ENCODE data around the gene SYNJ1. TPM values are rescaled to one million over a fixed set of nuclear protein-coding genes. Genes with fewer than 3 reads are reported as not detected.
"Not testable (repeated sequence)": the region's sequence is repeated elsewhere in the genome, so short reads cannot be mapped to it uniquely, and the experiment has no call there.

The SYNJ1 gene
- total RNA-seq, 1 donor from 2014 or later = 6.7 TPM

GRCh38 chr21:32626621-32627196 is 101.1 kb downstream of the SYNJ1 start:
- no peak for ATAC-seq
- no peak for DNase-seq (ENCODE audit: low spot score)

GRCh38 chr21:32618218-32618617 is 109.6 kb downstream of the SYNJ1 start:
- not testable (repeated sequence) for DNase-seq (ENCODE audit: low spot score); ATAC-seq

GRCh38 chr21:32613436-32614043 is 114.3 kb downstream of the SYNJ1 start:
- no peak for ATAC-seq
- DNase-seq (ENCODE audit: low spot score) = no peak

GRCh38 chr21:32612999-32613337 is 114.8 kb downstream of the SYNJ1 start:
- DNase-seq (ENCODE audit: low spot score) (no peak), ATAC-seq (peak; percentile 27)

GRCh38 chr21:32612075-32612998 is 115.5 kb downstream of the SYNJ1 start, which contains the start of gene CFAP298:
Gene CFAP298 (minus strand): TSS chr21:32612377. CDS start chr21:32612243, 134 bp downstream.
- DNase-seq (ENCODE audit: low spot score) (peak; percentile 90), ATAC-seq (peak; percentile 93)

- DNase-seq (ENCODE audit: low spot score) (no peak), ATAC-seq (peak; percentile 28)
These were observed 116.3 kb downstream of the SYNJ1 start for GRCh38 chr21:32611471-32611997.

- not testable (repeated sequence) for DNase-seq (ENCODE audit: low spot score); ATAC-seq
These were observed 116.9 kb downstream of the SYNJ1 start for GRCh38 chr21:32610940-32611339.

- DNase-seq (ENCODE audit: low spot score) (no peak), ATAC-seq (no peak)
These were observed 119.0 kb downstream of the SYNJ1 start for GRCh38 chr21:32608851-32609250.

- ATAC-seq (no peak), DNase-seq (ENCODE audit: low spot score) (no peak)
These were observed 122.3 kb downstream of the SYNJ1 start for GRCh38 chr21:32605469-32605868.

GRCh38 chr21:32604464-32604863 is 123.3 kb downstream of the SYNJ1 start:
- no peak for ATAC-seq
- no peak for DNase-seq (ENCODE audit: low spot score)

- no peak for ATAC-seq
- DNase-seq (ENCODE audit: low spot score) = no peak
These were observed 124.7 kb downstream of the SYNJ1 start for GRCh38 chr21:32603131-32603530.

- no peak for ATAC-seq
- DNase-seq (ENCODE audit: low spot score) = no peak
These were observed 125.7 kb downstream of the SYNJ1 start for GRCh38 chr21:32602099-32602498.

GRCh38 chr21:32599526-32599925 is 128.3 kb downstream of the SYNJ1 start:
- ATAC-seq (no peak), DNase-seq (ENCODE audit: low spot score) (no peak)

- ATAC-seq (no peak), DNase-seq (ENCODE audit: low spot score) (no peak)
These were observed 128.7 kb downstream of the SYNJ1 start for GRCh38 chr21:32599091-32599490.

- no peak for ATAC-seq
- no peak for DNase-seq (ENCODE audit: low spot score)
These were observed 130.6 kb downstream of the SYNJ1 start for GRCh38 chr21:32597205-32597604.

GRCh38 chr21:32595431-32595830 is 132.4 kb downstream of the SYNJ1 start:
- ATAC-seq (no peak), DNase-seq (ENCODE audit: low spot score) (no peak)

GRCh38 chr21:32593690-32594089 is 134.1 kb downstream of the SYNJ1 start:
- DNase-seq (ENCODE audit: low spot score) = no peak
- ATAC-seq = no peak

- ATAC-seq = peak; percentile 93
- DNase-seq (ENCODE audit: low spot score) = peak; percentile 83
These were observed 134.8 kb downstream of the SYNJ1 start for GRCh38 chr21:32592929-32593502.

- no peak for ATAC-seq
These were observed 137.7 kb downstream of the SYNJ1 start for GRCh38 chr21:32590130-32590529.

GRCh38 chr21:32587651-32588050 is 140.2 kb downstream of the SYNJ1 start:
- ATAC-seq = no peak

More at GRCh38 chr21:32590130-32590529, 137.7 kb downstream of the SYNJ1 start:
- DNase-seq (ENCODE audit: low spot score) = no peak

GRCh38 chr21:32587120-32587519 is 140.7 kb downstream of the SYNJ1 start:
- DNase-seq (ENCODE audit: low spot score) = no peak
- ATAC-seq = no peak

More at GRCh38 chr21:32587651-32588050, 140.2 kb downstream of the SYNJ1 start:
- DNase-seq (ENCODE audit: low spot score) = no peak
